ENCODE data around the gene PTPRO.
"Not testable (repeated sequence)": the region's sequence is repeated elsewhere in the genome, so short reads cannot be mapped to it uniquely, and the experiment has no call there.

The PTPRO gene

GRCh38 chr12:15602051-15602672, 279.9 kb downstream of the PTPRO start:
- DNase-seq (ENCODE audit: low read depth) = no peak

- DNase-seq (ENCODE audit: low read depth) = no peak
These were observed 281.3 kb downstream of the PTPRO start for GRCh38 chr12:15603474-15604085.

GRCh38 chr12:15605881-15606590, 283.7 kb downstream of the PTPRO start:
- DNase-seq (ENCODE audit: low read depth) = no peak

GRCh38 chr12:15608406-15608805, 286.1 kb downstream of the PTPRO start:
- DNase-seq (ENCODE audit: low read depth) = no peak

- no peak for DNase-seq (ENCODE audit: low read depth)
These were observed 286.6 kb downstream of the PTPRO start for GRCh38 chr12:15608941-15609340.

GRCh38 chr12:15613981-15614380, 291.7 kb downstream of the PTPRO start:
- no peak for DNase-seq (ENCODE audit: low read depth)

GRCh38 chr12:15616495-15616894, 294.2 kb downstream of the PTPRO start:
- DNase-seq (ENCODE audit: low read depth) = not testable (repeated sequence)

- no peak for DNase-seq (ENCODE audit: low read depth)
These were observed 298.6 kb downstream of the PTPRO start for GRCh38 chr12:15620741-15621539.

GRCh38 chr12:15625075-15625474, 302.8 kb downstream of the PTPRO start:
- no peak for DNase-seq (ENCODE audit: low read depth)

- DNase-seq (ENCODE audit: low read depth) = no peak
These were observed 306.0 kb downstream of the PTPRO start for GRCh38 chr12:15627995-15628945.

- DNase-seq (ENCODE audit: low read depth) = no peak
These were observed 306.8 kb downstream of the PTPRO start for GRCh38 chr12:15629108-15629507.

GRCh38 chr12:15629761-15630160, 307.5 kb downstream of the PTPRO start:
- DNase-seq (ENCODE audit: low read depth) = no peak

- no peak for DNase-seq (ENCODE audit: low read depth)
These were observed 308.9 kb downstream of the PTPRO start for GRCh38 chr12:15631007-15631715.

GRCh38 chr12:15632708-15633107, 310.4 kb downstream of the PTPRO start:
- DNase-seq (ENCODE audit: low read depth) = no peak

GRCh38 chr12:15633201-15633600, 310.9 kb downstream of the PTPRO start:
- DNase-seq (ENCODE audit: low read depth) = no peak

GRCh38 chr12:15634010-15634683, 311.8 kb downstream of the PTPRO start:
- DNase-seq (ENCODE audit: low read depth) = no peak

- no peak for DNase-seq (ENCODE audit: low read depth)
These were observed 314.0 kb downstream of the PTPRO start for GRCh38 chr12:15636060-15636890.

- no peak for DNase-seq (ENCODE audit: low read depth)
These were observed 315.9 kb downstream of the PTPRO start for GRCh38 chr12:15638231-15638630.

- DNase-seq (ENCODE audit: low read depth) = no peak
These were observed 322.4 kb downstream of the PTPRO start for GRCh38 chr12:15644700-15645099.
